Measurements from ENCODE around the gene BMPER.

The BMPER gene

DNA sequence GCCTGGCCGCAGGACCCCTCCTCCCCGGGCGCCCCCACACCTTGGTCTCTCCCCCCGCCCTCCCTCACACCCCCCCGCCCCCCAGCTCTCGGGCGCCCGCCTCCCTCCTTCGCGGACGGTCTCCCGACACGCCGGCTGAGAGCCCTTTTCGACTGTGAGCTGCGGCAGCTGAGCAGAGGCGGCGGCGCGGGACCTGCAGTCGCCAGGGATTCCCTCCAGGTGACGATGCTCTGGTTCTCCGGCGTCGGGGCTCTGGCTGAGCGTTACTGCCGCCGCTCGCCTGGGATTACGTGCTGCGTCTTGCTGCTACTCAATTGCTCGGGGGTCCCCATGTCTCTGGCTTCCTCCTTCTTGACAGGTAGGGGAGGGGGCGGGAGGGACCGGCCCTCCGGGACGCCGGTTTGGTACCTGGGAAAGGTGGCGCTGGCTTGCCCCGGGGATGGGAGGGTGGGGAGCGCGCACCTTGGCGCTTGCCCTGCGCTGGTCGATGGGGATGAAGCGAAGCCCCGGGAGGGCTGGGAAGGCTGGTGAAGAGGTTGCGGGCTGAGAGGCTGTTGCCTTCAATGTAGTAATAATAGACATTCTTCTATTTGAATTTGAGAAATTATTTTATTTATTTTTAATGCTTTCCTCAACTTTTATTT is at the start of gene BMPER:
Gene BMPER (plus strand): TSS at position 151 of the 644 bp plus-strand sequence. CDS start 75 bp downstream, at position 226.
- ChIA-PET CTCF (interaction anchor here (0.6 to 2.1 kb wide), 7 partner anchors 10 to 711 kb away, joined by 3 to 9 read pairs (median 4); no protein-coding TSS in a partner anchor), POLR2A (interaction anchor here (0.6 to 0.8 kb wide), 4 partner anchors 81 to 219 kb away, joined by 3 to 6 read pairs (median 4); no protein-coding TSS in a partner anchor)
- peak within 1 kb of the TSS; percentile 60 for H3K4me3 ChIP-seq (ENCODE audit: low read depth, low read length)

DNA sequence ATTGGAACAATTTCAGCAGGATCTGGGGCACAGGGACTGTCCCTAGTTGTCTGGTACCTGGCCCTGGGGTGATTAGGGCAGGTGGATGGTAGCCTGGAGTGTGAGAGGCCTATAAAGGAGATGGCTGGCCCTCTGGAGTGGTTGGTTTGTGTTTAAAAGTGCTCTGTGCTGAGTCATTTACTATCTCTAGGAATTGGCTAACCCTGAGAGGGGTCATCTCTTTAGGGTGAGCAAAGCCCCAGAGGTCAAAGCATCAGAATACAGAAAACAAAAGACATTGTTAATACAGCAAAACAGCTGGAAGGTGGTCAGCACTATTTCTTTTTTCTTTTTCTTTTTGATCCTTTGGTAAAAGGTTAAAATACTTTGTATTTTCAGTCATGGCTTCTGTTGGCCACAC is 43.4 kb upstream of the BMPER start:
- ChIA-PET POLR2A (no interaction called here), CTCF (no interaction called here)

More for the DNA sequence above, at the start of gene BMPER:
- Histone ChIP-seq H3K36me3 (ENCODE audit: control insufficient read depth in 2 of 2, insufficient read depth in 1 of 2, low read length in 2 of 2) (no peaks in the 10 kb centered on the region), H3K4me1 (ENCODE audit: control insufficient read depth, insufficient read depth, low read length) (peaks cover 10% of the 10 kb centered on the region; the same call in 1 of the 2 replicates), H3K9me3 (ENCODE audit: control insufficient read depth, insufficient read depth, low read depth, low read length) (no peaks in the 10 kb centered on the region), H3K27ac (ENCODE audit: extremely low read depth, low read depth, low read length) (peak within 1 kb of the TSS; percentile 88)
- TF ChIP-seq ZNF221 (tag by site-specific recombination; IDR thresholded peaks at IDR 0.05; ENCODE audit: borderline replicate concordance) (no peak), ZNF501 (tag by site-specific recombination; IDR thresholded peaks at IDR 0.05) (0 out of 2 replicates have a peak, but pooled peaks have one; percentile 33), GLIS1 (tag by site-specific recombination; IDR thresholded peaks at IDR 0.05) (0 out of 2 replicates have a peak, but pooled peaks have one; percentile 11), ZBTB17 (tag by site-specific recombination; IDR thresholded peaks at IDR 0.05) (peak; percentile 77), ZNF777 (tag by site-specific recombination; IDR thresholded peaks at IDR 0.05; ENCODE audit: borderline replicate concordance) (peak; percentile 38; the same call in 1 of the 2 replicates)

DNA sequence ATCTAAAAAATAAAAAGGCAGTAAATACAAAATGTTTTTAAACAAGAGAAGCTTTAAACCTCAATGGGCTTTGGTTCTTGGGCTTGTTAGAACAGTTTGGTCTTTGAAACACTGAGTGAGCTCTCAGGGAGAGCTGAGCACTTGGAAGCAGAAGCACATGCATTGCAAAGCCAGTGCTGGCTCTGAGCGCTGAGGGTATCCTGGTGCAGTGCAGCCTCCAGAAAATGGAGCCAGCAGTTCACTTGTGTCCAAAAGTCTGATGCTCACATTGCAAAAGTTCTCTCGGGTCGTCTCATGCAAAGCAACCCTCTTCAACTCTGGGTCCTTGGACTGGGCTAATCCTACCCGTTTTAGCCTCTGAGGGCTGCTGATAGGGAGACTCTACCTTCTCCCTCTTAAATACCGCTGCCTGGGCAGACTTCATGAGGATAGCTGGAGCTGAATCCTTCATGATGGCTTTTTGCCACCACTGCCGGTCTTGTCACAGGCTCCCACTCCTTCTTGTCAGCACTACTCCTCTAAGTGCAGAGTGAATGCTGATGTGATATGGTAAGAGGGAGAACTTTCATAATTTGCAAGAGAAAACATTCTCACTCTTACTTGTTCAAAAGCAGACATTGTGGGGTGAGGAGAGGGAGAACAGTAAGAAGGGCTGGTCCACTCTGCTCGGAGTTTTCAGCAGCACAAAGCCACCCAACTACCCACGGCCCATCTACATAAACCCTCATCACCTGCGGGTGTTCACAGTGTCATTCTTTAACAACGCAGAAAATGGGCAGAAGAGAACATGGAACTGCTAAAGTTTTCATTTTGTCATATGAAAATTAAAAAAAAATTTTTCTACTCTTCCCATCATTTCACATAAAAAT is 42.2 kb upstream of the BMPER start:
- Histone ChIP-seq H3K4me3 (ENCODE audit: low read depth, low read length) (no peak overlapping the region), H3K9me3 (ENCODE audit: control insufficient read depth, insufficient read depth, low read depth, low read length) (no peaks in the 10 kb centered on the region; the same call in 1 of the 2 replicates), H3K36me3 (ENCODE audit: control insufficient read depth in 2 of 2, insufficient read depth in 1 of 2, low read length in 2 of 2) (no peaks in the 10 kb centered on the region), H3K4me1 (ENCODE audit: control insufficient read depth, insufficient read depth, low read length) (no peaks in the 10 kb centered on the region), H3K27ac (ENCODE audit: extremely low read depth, low read depth, low read length) (no peak overlapping the region)
- CTCF ChIA-PET: no interaction called here
- POLR2A ChIA-PET: no interaction called here
- no peak for TF ChIP-seq ZEB2 (tag by site-specific recombination; IDR thresholded peaks at IDR 0.05)
- no peak for TF ChIP-seq ZNF274 (IDR thresholded peaks at IDR 0.05; ENCODE audit: low read length)
- TF ChIP-seq ZNF274 (tag by site-specific recombination; IDR thresholded peaks at IDR 0.05; ENCODE audit: borderline replicate concordance): no peak
- no peak for TF ChIP-seq ZNF426 (tag by site-specific recombination; IDR thresholded peaks at IDR 0.05)
- TF ChIP-seq KLF7 (tag by site-specific recombination; IDR thresholded peaks at IDR 0.05; ENCODE audit: borderline replicate concordance): no peak
- TF ChIP-seq, protein P1, sequence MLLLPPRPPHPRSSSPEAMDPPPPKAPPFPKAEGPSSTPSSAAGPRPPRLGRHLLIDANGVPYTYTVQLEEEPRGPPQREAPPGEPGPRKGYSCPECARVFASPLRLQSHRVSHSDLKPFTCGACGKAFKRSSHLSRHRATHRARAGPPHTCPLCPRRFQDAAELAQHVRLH (tag by site-specific recombination; IDR thresholded peaks at IDR 0.05): no peak
- TF ChIP-seq ZNF561 (tag by site-specific recombination; IDR thresholded peaks at IDR 0.05; ENCODE audit: borderline replicate concordance): no peak

More for the DNA sequence above, 43.4 kb upstream of the BMPER start:
- Histone ChIP-seq H3K9me3 (ENCODE audit: control insufficient read depth, insufficient read depth, low read depth, low read length) (no peaks in the 10 kb centered on the region; the same call in 1 of the 2 replicates), H3K4me3 (ENCODE audit: low read depth, low read length) (no peak overlapping the region), H3K36me3 (ENCODE audit: control insufficient read depth in 2 of 2, insufficient read depth in 1 of 2, low read length in 2 of 2) (no peaks in the 10 kb centered on the region), H3K4me1 (ENCODE audit: control insufficient read depth, insufficient read depth, low read length) (no peaks in the 10 kb centered on the region), H3K27ac (ENCODE audit: extremely low read depth, low read depth, low read length) (no peak overlapping the region)
- no peak for TF ChIP-seq ZNF555 (tag by site-specific recombination; conservative IDR thresholded peaks at IDR 0.05)
- TF ChIP-seq ZBTB21 (tag by site-specific recombination; IDR thresholded peaks at IDR 0.05): no peak
- no peak for TF ChIP-seq ZNF23 (tag by site-specific recombination; IDR thresholded peaks at IDR 0.05; ENCODE audit: borderline replicate concordance)
- no peak for TF ChIP-seq GLIS1 (tag by site-specific recombination; IDR thresholded peaks at IDR 0.05)
- TF ChIP-seq ZNF561 (tag by site-specific recombination; IDR thresholded peaks at IDR 0.05; ENCODE audit: borderline replicate concordance): no peak
- no peak for TF ChIP-seq KLF10 (tag by site-specific recombination; IDR thresholded peaks at IDR 0.05)
- no peak for TF ChIP-seq ZNF677 (tag by site-specific recombination; IDR thresholded peaks at IDR 0.05)
- no peak for TF ChIP-seq ZNF211 (tag by site-specific recombination; IDR thresholded peaks at IDR 0.05; ENCODE audit: low read depth)
- TF ChIP-seq ZNF626 (tag by site-specific recombination; IDR thresholded peaks at IDR 0.05): no peak
- TF ChIP-seq ZNF544 (tag by site-specific recombination; IDR thresholded peaks at IDR 0.05): no peak
